ENCODE measurements around the gene EQTN.
A peak's percentile ranks its signal among the peaks of the same experiment; 100 is the strongest.
"Not testable (repeated sequence)": the region's sequence is repeated elsewhere in the genome, so short reads cannot be mapped to it uniquely, and the experiment has no call there.

Gene EQTN

DNA sequence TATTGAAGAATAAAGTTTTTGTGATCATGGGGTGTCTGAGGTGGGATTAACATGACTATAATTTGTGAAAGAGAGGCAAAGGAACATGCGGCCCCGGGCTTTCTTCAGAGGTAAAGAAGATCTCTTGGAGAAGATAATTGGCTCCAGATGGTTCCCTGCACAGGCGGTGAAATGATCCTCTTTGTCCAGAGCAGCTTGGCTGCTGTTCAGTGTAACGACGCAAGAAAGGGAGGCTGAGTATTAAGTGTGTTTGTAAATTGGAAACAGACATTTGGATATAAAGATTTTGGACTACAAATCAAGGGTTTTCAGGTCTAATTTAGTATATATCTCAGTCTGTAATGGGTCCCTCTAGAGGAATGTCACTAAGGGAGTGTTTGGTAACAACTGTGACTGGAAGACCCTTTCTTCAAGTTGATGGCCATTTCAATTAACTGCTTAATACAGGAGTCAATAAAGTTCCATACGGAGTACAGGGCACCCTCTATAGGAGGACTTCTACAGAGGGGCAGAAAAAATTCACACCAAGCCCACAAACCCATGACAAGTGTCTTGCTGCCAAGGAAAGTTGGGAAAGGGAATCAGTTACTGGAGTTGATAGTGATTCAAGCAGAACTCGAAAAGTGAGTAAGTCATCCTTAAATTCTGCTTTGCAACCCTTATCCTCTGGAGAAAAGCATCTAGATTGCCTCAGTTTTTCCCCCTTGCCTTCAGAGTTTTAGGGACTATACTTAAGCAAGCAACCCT lies 4.1 kb downstream of the EQTN start:
- DNase-seq: no peak

DNA sequence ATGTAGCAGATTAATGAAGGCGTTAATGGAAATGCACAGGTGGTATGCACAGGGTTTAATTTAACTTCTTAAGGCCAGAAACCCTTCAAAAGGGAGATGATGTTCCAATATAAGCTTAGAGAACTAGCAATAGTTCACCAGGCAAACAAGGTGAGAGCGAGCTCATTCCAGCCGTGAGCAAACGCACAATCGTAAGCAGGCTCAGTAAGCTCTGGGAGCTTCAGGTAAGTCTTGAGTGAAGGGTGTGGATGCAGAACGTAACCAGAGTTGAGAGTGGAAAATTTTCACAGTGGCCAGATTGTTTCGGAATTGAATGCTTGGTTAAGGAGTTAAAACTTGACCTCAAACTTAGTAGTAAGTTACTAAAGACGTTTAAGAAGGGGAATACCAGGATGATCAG lies 5.7 kb downstream of the EQTN start:
- DNase-seq: no peak

DNA sequence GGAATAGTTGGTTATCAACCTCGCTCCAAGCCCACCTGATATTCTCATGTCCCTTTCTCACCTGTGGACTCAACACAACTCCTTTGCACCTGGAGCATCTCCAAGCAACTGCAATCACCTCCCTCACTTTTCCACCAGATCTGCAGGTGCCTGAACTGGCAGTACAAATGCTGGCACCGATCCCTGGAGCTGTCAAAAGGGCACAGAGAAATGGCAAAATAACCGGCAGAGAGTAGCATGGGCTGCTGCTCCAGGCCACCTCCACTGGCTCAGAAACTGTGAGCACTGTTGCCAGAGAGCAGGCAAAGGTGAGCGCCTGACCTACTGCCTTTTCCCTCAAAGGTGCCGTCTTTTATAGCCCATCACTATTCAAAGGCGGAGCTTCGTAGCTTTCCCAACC lies 14.7 kb downstream of the EQTN start:
- no peak for DNase-seq

DNA sequence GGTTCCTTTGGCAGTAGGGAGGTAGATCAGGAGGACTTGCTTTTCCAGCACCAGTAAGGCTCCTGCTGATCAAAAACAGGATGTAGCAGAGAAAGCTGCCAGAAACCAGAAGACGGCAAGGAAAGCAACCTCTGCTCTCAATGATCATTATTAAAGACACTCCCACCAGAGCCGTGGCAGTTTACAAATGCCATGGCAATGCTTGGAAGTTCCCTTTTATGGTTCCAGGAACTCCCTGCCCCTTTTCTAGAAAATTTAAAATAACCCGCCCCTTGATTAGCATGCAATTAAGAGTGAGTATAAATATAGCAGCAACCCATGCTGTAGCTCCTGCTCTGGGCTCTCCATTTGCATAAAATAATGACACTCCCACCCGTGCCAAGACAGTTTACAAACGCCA lies 16.1 kb downstream of the EQTN start:
- peak; percentile 44 to 51 for DNase-seq

DNA sequence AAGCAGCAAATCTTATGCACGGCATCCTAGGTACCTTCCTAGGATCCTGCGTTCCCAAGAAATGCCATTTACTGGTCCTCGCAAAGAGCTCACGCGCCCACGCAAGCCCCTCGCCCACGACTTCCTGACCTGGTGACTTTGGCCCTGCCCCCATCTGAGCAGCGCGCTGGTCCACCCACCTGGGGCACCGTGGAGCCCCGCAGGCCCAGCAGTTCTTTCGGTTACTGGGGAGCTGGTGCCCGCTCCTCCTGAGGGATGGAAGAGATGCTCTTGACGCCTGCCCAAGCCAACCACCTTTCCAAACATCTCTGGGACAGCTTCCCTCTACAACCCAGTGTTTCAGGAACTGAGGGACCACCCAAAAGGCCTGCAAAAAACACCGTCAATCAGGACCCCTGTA lies 16.7 kb downstream of the EQTN start:
- no peak for DNase-seq

DNA sequence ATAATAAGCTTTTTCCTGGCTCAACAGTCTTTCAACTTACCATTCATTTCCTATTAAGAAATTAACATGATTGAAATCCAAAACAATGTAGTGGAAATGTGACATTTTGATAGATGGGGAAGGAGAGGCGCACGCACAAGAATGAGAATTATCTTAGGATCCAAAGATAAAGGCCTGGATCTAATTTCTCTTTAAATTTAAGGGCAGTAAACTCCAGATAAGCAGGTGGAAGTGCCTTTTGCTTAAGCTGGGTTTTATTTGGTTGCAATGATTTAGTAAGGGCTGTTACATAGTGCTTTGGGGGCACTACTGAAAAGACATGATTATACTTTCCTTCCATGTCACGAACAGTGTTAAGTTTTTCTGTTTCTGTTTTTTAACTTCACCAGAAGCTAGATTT lies 17.3 kb downstream of the EQTN start:
- DNase-seq: no peak

DNA sequence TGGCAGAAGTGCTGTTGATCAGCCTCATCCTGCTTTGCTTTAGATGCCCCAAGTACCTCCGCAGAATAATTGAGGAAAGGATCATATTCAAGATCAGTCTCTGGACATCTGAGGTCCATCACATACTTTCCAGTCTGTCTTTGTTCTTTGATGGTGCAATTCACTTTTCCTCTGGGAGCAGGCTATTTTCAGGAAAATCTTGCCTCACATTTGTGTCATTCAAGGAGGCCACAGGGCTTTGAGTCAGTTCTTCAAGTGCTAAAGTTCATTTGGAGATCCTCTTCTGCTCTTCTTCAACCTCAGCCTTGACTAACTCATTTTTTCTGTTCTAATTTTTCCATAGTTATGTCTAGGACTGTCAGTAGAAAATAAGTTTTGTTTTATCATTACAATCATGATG lies 18.6 kb downstream of the EQTN start:
- no peak for DNase-seq

DNA sequence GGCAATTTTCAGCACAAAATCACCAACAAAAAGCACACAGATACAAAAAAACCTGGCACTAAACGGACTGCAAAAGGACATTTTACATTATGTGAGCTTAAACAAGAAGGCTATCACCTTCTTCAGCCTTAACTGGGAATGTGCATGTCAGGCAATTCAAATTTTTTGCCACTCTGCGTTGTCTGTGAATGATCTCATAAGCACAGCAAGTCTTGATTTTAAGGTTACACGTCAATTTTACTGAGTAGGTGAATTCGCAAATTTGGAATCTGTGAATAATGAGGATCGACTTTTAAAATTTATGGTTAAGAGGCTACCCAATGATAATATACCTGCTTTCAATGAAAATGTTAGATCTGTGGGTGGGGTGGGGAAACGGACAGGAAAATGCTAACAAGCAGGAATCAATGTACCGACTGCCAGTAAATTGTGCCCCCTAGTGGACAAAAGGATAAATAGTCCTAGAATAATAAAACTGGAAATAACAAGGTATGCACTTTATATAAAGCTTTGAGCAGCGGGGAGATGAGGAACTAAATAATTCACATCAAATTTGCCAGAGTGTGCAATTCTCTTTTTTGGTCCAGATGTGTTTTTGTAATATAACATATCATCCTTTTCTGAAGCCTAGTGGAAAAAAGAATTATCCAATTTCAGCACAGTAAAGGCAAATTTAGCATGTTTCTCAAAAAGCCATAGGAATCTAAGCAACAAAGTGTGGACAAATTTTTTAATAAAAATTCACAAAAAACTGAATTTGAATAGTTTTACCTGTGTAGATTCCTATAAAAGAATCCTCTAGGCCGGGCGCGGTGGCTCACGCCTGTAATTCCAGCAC lies 20.5 kb downstream of the EQTN start:
- peak; percentile 27 to 76 for DNase-seq

DNA sequence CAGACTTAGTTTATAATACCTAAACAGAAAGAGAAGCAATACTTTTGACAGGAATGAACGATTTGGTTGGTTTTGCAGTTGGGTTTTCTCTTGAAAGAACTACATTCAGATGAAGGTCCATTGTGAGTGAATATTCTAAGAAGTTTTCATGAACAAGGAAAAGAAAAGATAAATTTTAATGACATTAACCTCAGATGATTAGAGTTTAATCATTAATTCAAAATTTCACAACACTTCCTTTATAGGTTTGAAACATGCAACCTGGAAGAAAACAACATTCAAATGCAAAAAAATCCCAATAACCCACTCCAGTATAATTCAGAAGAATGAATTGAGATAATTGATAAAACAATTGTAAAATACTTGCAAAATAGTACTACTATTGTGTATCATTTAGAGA lies 23.8 kb downstream of the EQTN start:
- DNase-seq: no peak

DNA sequence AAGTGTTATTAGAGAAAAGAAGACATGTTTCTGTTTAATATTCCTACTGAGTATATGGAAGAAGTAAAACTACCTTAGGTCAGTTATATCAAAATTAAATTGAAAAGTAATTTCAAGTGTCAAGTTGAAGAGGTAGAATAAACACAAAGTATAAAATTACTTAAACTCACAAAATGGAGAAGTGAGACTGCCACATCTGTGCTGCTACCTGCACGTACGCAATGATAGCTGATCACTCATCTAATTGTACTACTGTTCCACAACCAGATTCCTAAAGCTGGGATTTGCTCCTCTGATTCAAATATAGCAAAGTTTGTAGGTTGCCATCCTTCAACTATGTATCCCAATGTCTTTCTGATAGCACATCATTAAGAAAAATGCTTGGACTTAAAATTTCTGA lies 24.8 kb downstream of the EQTN start:
- DNase-seq: no peak

DNA sequence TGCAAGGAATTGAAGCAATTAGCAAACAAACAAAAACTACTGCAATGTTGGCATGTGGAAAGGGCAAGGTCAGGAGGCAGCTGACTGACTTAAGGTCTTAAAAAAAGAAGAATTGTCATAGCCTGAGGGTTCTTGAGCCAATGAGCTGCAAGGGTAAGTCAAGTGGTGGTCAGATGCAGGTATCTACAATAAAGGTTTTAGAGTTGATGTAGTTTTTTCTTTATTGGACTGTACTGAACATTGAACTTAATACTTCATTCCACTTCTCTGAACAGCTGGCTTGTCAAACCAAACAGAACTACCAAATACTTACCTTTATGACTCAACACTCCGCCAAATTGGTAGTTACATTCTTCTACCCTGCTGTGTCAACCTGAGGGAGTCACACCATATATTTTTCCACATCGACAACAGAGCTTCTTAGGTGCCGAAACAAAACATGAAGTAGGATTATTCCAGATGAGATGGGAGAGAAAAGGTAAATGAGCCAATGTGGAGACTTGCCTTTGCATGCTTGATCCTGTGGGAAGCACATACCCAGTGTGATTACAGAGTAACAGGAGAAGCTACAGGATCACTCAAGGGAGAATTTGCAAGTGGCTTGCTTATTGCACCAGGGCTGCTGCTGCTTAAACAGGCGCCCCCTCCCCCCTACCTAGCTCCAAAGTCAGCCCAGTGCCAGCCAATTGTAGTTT lies 35.3 kb downstream of the EQTN start:
- DNase-seq: no peak

DNA sequence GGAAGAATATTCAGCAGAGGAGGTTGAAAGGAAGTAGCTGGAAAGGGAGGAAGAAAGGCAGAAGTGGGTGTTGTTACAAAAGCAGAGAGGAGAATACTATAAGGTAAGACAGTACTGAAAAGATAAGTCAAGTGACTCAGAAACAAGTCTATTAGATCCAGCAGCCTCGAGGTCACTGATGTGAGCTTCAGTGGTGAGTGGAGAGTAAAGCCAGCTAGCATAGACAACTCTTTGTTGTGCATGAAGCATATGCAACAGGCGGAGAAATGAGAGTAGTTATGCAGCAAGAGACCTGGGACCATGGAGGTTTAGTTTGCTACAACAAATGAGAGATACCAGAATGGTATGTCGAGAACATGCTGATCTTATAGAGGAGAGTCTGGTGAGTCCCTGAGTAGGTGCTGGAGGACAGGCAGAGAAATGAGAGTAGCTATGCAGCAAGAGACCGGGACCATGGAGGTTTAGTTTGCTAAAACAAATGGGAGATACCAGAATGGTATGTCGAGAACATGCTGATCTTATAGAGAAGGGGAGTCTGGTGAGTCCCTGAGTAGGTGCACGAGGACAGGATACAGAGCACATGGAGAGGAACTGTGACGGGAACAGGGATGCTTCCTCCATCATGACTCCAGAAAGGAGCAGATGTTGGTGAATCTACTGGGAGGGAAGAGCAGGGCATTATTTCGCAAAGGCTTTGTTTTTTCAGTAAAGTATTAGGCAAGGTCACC lies 36.0 kb downstream of the EQTN start:
- no peak for DNase-seq

DNA sequence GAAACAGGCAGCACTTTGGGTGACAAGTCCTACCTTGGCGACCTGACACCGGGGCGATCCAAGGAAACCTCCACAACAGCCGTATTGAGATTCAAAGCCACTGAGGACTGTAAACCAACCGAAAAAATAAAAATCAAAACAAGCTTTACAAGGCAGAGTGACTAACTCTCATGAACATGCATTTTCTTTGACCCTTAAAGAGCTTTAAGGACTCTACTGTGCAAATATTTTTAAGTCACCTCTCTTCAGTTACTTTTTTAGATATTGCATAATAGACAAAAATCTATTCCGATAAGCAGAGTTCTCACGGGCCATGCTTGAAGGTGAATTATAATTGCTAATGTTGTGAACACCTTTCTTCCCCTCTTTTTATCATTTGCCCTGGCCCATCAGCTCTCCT lies 38.3 kb downstream of the EQTN start:
- DNase-seq: no peak

DNA sequence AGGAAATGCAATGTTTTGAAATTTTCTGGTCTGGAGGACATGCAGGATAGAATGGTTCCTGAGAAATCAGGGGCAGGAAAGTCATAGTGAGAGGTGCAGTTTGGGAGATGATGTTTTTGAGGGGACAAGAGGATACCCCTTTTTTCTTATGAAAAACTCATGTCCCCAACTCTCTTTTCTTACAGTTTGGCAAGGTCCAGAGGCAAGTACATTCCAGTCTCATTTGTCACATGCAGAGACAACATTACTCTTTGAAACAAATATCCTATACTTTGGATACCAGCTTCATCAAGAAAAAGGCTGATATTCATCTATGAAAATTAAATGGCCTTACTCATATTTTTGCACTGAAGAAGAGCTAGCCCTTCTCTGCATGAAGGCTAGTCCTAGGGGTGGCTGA lies 48.2 kb downstream of the EQTN start:
- DNase-seq: no peak

DNA sequence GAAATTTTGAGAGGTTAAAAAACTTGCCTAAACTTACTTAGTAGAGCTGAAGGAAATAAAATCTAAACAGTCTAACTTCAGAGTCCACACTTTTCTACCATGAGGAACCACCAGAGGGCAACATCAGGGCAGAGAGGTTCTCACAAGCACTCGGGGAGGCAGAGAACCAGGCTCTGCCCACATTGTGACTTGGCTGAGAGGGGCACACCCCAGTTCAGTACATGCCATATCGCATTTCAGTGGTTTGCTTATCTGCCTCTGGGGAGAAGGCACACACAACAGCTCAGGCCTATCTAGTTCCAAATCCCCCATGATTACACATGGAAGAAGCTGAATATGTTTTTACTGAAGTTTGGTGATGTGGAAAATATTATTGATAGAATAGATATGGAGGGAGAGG lies 49.2 kb downstream of the EQTN start:
- peak; percentile 18 to 49 for DNase-seq

DNA sequence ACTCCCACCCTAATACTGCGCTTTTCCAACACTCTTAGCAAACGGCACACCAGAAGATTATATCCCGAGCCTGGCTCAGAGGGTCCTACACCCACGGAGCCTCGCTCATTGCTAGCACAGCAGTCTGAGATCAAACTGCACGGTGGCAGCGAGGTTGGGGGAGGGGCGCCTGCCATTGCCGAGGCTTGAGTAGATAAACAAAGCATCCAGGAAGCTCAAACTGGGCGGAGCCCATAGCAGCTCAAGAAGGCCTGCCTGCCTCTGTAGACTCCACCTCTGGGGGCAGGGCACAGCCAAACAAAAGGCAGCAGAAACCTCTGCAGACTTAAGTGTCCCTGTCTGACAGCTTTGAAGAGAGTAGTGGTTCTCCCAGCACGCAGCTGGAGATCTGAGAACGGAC lies 57.3 kb downstream of the EQTN start:
- not testable (repeated sequence) for DNase-seq
